ENCODE measurements around the gene PSMB11. TPM values are rescaled to one million over a fixed set of nuclear protein-coding genes. Genes with fewer than 3 reads are reported as not detected.

Gene PSMB11
- total RNA-seq, 1 donor from 2014 or later: not detected

- DNase-seq: no peak
Measured at GRCh38 chr14:23043754-23044153, 1.7 kb downstream of the PSMB11 start.

- DNase-seq: no peak
Measured at GRCh38 chr14:23044840-23045239, 2.8 kb downstream of the PSMB11 start.

- DNase-seq: no peak
Measured at GRCh38 chr14:23045419-23046357, 3.7 kb downstream of the PSMB11 start.

DNA sequence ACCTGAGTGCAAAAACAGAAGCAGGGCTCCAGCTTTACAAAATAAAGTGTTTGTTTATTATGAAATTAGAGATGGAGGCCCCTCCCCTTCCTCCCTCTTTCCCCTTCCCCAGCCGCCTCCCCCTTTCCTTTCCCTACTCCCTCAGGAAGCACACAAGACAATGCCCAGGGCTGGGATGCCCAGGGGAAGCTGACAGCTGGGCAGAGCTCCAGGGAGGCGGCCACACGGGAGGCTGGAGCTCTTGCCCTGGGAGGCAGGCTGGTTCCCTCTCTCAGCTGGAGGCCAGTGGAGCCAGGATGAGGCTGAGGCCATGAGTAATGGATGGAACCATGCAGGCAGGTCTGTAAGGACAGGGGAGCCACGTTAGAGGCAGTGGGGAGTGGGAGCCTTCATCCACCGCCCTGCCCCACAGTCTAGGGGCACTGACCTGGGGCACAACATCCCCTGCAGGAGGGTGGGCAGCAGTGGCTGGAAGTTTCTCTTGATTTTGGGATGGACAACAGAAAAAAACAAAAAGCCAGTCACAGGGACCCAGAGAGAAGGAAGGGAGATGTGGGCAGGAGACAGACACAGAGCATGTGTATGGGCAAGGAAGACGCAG, 5.1 kb downstream of the PSMB11 start:
- DNase-seq: no peak

DNA sequence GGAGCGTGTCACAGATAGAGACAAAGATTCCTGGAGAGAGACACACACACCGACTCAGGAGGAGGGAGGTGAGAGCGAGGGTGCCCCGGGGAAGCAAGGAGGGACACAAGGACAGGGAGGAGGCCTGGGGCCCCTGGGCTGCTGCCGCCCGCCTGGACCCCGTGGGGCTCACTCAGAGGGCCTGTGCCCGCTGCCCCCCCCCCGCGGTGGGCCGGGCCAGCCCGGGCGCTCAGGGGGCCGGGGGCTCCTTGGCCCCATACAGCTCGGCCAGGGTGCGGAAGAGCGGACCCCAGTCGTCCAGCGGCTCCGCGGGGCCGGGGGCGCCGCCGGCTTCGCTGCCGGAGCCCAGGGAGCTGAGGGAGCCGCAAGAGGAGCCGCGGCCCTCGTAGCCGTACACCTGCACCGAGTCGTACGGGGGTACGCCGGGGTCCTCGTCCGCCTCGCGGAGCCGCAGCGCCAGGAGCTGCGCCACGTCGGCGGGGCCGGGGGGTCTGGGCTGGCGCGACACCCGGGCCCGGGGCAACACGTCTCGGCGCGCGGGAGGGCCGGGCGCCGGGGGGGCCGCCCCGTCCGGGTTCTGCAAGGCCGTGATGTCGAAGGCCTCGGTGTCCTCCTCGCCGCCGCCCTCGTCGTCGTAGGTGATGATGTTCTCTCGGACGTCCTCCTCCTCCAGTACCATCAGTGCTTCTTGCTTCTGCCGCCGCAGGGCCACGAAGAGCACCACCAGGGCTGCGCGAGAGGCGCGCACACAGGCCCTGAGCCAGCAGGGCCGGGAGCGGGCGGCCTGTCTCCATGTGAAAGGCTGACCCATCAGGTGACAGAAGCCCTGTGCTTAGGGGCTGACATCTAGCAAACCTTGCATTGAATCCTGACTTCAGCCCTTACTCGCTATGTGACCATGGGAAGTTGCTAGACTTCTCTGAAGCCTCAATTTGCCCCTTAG, 6.0 kb downstream of the PSMB11 start:
- DNase-seq: no peak

- no peak for DNase-seq
Measured at GRCh38 chr14:23049011-23049410, 7.0 kb downstream of the PSMB11 start.

DNA sequence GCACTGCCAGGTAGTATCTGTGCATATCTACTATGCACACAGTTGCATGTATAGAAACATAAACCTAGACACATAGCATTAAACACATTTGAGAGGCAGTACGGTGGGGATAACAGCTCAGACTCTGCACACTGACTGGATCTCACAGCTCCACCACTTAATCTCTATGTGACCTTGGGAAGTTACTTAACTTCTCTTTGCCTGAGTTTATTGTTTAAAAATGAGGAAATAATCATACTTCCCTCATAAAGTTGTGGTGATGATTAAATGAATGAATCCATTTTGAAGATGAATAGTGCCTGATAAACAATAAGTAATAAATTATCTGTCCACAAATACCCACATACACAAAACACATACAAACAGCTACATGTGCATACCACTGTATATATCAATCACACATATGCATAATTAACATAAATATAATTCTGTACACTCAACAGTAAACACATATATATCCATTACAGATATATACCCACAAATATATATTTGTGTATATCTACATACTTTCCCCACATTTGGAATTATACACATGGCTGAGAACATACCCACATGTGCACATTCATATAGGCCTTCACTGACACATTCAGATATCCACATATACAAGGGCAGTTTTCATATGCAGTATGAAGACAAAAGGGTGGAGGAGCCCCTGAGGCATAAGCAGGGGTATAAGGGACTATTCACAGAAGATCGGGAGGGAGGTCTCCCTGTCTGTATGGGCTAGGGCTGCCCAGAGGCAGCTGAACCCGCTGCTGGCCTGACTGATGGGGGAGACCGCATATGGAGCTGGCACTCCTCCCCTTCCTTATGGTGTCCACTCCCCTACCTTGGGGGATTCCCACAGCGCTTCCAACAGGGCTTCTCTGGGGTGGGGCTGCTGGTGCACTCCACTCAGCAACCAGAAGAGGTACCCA, 9.4 kb downstream of the PSMB11 start:
- no peak for DNase-seq

DNA sequence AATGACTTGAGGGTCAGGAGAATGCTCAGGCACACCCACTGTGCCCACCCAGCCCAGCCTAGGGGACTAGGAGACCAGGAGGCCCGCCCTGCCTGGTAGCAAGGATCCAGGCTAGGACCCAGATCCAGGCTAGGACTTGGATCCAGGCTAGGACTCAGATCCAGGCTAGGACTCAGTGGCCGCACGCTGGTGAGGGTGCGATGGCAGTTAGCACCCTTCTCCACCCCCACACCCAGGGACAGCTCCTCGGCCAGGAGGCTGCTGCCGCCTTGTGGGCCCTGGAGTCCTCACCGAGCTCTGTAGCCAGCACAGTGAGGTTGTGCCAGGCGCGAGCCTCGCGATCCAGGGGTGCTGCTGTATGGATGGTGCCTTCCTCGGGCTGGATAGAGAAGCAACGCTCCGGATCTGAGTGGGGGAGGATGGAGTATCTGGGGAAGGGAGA, 10.2 kb downstream of the PSMB11 start:
- DNase-seq: no peak

DNA sequence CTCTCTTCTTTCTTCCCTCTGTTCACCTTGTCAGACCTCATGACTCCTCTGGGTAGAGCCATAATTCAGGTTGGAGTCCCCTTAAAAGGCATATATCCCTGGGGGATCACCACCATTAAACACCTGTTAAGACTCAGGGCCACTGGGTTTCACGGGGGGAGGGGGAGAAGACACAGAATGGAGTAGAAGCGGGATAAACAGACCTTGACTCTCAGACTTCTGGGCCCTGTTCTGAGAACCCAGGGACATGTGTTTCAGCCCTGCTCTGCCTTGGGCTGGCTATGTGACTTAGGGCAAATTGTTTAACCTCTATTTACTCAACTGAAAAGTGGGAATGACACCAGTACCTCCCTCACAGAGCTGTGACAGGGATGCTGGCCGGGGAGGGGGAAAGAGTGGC, 10.7 kb downstream of the PSMB11 start:
- no peak for DNase-seq

DNA sequence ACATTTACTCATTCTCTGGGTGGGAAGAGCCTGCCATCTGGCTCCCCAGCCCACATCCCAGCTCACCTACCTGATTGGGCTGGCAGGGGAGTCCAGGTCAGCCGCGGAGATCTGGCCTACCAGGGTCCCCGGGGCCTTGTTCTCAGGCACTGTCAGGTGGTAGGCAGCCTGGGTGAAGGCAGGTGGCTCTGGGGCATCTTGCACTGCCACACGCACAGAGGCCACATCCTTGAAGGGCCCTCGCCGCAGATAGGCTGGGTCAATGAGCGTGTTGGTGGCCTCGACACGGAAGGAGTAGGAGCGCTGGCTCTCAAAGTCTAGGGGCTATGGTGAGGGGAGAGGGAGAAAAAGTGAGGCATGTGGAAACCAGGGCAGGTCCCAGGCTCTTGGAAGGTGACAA, 11.4 kb downstream of the PSMB11 start:
- DNase-seq: no peak

- DNase-seq: no peak
Measured at GRCh38 chr14:23054000-23054811, 12.2 kb downstream of the PSMB11 start.

- DNase-seq: no peak
Measured at GRCh38 chr14:23055147-23055550, 13.1 kb downstream of the PSMB11 start.

DNA sequence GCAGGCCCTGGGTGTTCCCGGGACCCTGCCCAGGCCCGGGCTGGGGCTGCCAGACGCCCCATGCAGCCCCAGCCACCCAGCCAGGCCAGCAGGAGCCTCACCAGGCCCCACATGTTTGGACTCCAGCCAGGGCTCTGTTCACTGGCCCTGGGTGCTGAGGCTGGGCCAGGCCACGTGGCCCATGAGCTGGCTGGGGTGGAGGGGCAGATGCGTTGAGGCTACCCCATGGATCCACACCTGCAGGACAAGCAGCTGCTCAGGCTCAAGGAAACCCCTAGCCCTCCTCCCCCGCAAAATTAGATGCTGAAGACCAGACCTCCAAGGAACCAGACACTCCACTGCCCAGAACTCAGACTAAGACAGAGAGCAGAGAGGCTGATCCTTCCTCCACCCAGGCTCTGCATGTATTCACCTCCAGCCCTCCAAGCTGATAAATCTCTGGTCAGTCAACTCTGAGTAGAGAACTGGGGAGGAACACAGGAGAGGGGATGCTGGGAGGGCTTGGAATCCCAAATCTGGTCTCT, 13.7 kb downstream of the PSMB11 start:
- no peak for DNase-seq

DNA sequence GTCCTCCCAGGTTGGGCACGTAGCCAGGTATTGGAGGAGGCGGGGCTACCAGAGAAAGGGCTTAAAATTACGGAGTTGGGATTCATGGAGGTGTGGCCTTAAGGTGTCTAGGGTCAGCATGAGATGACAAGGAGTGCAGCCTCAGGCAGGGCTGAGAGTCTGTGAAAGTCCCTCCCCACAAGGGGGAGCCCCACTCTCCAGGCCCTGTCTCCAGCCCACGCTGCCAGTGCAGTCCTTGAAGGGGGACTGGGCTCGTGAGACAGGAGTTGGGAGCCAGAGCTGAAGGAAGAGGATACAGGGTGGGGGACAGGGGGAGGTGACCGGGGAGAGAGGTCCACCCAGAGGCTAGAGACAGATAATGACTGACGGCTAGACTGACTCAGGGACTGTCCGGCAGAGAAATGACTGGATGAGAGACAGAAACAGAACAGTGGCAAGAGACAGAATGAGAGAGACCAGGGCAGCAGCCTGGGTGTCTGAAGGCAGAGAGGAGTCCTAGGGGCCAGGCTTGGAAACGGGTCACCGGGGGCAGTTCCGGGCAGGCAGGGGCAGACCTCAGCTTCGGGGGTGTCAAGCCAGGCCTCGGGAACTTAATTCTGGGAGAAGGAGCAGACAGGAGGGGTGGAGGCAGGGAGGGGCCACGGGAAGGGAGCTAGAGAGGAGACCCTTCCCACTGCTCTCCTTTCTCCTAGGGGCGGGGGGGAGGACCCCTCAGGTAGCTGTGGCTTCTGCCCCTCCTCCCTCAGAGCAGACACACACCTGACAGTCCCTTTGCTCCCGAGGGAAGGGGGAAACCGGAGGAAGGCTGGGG, 14.3 kb downstream of the PSMB11 start:
- DNase-seq: peak; percentile 61

- DNase-seq: peak; percentile 91
Measured at GRCh38 chr14:23056956-23057756, 15.1 kb downstream of the PSMB11 start, which contains the start of gene CDH24. TSS of gene CDH24 (minus strand) at chr14:23057520. CDS start at chr14:23055733, 1,787 bp downstream.

DNA sequence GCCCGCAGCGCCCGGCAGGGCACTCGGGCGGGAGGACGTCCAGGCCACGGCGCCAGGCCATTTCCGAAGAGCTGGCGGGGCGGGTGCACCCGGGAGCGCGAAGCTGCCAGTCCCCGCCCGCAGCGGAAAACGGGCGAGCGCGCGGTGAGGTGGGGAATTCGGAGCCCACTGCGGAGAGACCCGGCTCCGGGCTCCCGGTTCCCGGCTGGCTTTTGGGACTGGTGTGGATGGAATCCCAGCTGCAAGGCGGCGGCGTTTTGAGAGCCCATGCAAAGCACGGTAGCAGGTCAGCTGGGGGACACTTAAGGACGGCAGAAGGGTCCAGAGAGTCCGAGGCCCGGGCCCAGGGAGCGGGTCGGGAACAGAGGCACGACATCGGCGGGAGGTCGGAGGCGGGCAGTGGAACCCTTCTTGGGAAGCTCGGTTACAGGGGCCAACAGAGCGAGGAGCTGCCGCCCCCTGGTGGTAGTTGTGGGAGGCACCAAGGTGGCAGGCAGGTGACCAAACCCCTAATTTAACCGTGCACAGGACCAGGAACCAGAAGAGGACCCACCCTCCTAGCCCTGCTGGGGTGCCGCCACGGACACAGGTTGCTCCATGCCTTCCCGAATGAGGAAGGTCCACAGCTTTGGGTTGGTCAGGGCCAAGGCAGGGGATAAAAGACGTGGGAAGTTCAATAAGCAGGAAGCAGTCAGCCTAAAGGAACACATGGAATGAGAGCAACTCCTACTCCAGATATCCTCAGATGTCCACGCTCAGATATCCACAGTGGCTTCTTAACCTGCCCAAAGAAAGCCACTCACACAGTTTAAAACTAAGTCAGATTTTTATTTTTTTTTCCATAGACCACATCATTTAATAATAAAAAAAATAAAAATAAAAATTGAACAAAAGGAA, 16.0 kb downstream of the PSMB11 start:
- peak; percentile 95 for DNase-seq

Measured in tongue (tissue), 2 donors.